ENCODE data around the gene OR11A1. TPM values are rescaled to one million over a fixed set of nuclear protein-coding genes. Genes with fewer than 3 reads are reported as not detected.

The OR11A1 gene, protein sequence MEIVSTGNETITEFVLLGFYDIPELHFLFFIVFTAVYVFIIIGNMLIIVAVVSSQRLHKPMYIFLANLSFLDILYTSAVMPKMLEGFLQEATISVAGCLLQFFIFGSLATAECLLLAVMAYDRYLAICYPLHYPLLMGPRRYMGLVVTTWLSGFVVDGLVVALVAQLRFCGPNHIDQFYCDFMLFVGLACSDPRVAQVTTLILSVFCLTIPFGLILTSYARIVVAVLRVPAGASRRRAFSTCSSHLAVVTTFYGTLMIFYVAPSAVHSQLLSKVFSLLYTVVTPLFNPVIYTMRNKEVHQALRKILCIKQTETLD
- polyA plus RNA-seq (2013, experiment 1 of 2), result not detected
- polyA plus RNA-seq (2013, experiment 2 of 2), result not detected

DNA sequence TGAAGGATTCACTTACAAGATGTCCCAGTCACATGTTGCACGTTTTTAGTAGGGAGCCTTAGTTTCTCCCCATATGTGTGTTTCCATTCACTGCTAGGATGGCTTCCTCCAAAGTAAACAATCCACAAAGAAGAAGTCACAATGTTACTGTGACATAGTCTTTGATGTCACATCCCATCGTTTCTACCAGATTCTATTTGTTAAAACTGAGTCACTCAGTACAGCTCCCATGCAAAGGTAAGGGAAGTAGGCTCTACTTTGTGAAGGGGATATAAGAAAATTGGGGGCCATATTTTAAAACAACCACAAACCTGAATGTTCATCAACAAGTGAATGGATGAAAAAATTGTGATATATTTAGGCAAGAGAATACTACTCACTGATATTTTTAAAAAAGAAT, at the start of gene OR11A1, which contains the start of gene OR2H1:
TSS of gene OR11A1 (minus strand) at position 101 of the 400 bp plus-strand sequence. CDS start 29,430 bp downstream, outside the sequence.
TSS of gene OR2H1 (plus strand) at position 185 of the 400 bp plus-strand sequence. CDS start 4,615 bp downstream, outside the sequence.
- Histone ChIP-seq H3K4me3 (ENCODE audit: extremely low read depth, insufficient read depth, low read length, poor library complexity, severe bottlenecking) (no peak within 1 kb of the TSS), H3K36me3 (ENCODE audit: control insufficient read depth, insufficient read depth, low read length) (no peaks in the 10 kb centered on the region), H3K4me1 (ENCODE audit: control insufficient read depth, insufficient read depth, low read length, poor library complexity, severe bottlenecking) (no peaks in the 10 kb centered on the region), H3K27ac (ENCODE audit: low read depth, low read length, severe bottlenecking) (no peak within 1 kb of the TSS), H3K9me3 (ENCODE audit: control insufficient read depth, low read length) (no peaks in the 10 kb centered on the region)
- WGBS, 2 experiments (ENCODE audit: insufficient coverage in 2 of 2), result 86% methylated on average over 1 of the region's 2 CpGs

DNA sequence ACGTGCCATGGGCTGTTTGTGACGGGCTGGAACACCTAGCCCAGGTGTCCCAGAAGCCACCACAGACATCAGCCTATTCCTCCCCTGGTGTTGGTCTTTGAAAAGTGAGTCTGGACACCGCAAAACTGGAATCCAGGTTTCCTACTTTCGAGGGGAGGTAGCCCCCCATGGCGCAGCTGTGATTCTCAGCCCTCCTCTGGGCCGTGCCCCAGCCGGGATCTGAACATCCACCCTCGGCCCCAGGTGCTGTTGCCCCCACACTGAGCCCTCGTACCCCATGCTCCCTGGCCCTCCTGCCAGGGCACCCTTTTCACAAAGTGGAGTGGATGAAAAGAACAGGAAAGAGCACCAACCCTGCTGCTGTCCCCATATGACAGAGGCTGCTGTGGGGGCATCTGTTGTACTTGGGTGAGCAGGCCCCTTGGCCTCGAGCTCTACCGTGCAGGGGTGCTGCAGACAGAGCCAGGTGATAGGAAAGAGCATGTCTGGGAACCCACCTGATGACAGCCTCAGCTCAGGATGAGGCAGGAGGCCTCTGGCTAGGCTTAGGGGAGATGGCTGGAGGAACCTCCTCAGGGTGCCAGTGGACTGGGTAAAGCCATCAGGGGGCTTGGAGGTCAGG, 49.7 kb upstream of the OR11A1 start:
- 74 to 90% methylated on average over 7 to 11 of the region's 11 CpGs for WGBS, 2 experiments (ENCODE audit: insufficient coverage in 2 of 2)
- no peaks in the 10 kb centered on the region for H3K9me3 ChIP-seq (ENCODE audit: control insufficient read depth, low read length)
- H3K4me1 ChIP-seq (ENCODE audit: control insufficient read depth, insufficient read depth, low read length, poor library complexity, severe bottlenecking), result no peaks in the 10 kb centered on the region
- no peak overlapping the region for H3K4me3 ChIP-seq (ENCODE audit: extremely low read depth, insufficient read depth, low read length, poor library complexity, severe bottlenecking)
- no peaks in the 10 kb centered on the region for H3K36me3 ChIP-seq (ENCODE audit: control insufficient read depth, insufficient read depth, low read length)
- H3K27ac ChIP-seq (ENCODE audit: low read depth, low read length, severe bottlenecking), result no peak overlapping the region

DNA sequence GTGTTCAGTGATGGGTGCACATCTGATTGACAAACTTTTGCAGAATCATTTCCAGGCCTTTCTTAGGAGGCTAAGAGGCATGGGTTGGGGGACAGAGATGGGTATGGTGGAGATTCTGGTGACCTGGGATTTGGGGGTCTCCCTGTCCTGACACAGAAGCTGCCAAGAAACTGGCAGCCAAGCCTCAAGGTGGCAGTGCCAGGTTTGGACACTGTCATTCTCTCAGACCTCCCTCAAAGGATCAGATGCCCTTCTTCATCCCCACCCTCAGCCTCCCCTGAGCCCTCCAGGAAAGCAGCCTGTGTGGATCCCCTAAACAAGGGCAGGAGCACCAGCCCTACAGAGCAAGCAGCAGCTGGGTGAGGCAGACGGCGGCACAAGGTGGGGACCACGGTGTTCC, 48.9 kb upstream of the OR11A1 start:
- H3K36me3 ChIP-seq (ENCODE audit: control insufficient read depth, insufficient read depth, low read length), result no peaks in the 10 kb centered on the region

DNA sequence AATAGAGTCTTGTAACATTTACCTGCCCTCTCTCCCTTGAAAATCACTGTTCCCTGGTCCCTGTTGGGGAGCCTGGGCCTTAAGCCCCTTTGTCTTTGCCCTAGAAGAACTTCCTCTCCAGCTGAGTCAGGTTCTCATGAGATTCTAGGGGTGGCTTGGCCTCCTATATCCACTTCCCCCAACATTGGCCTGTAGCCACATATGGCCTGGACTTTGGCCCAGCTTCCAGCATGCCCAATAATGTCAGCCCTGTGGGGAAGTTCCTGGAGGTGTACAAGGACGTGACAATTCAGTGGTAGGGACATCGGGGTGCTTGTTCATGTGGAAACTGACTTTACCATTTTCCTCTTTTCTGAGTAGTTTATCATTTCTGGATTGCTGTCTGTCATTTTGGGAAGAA, 48.1 kb upstream of the OR11A1 start:
- Histone ChIP-seq H3K4me3 (ENCODE audit: extremely low read depth, insufficient read depth, low read length, poor library complexity, severe bottlenecking) (no peak overlapping the region), H3K4me1 (ENCODE audit: control insufficient read depth, insufficient read depth, low read length, poor library complexity, severe bottlenecking) (no peaks in the 10 kb centered on the region), H3K27ac (ENCODE audit: low read depth, low read length, severe bottlenecking) (no peak overlapping the region), H3K36me3 (ENCODE audit: control insufficient read depth, insufficient read depth, low read length) (no peaks in the 10 kb centered on the region), H3K9me3 (ENCODE audit: control insufficient read depth, low read length) (no peaks in the 10 kb centered on the region)
- WGBS, 2 experiments (ENCODE audit: insufficient coverage in 2 of 2), result 88% methylated on average over 2 of the region's 2 CpGs; no CpG with 5 or more reads in 1 of the 2 experiments

More for the DNA sequence above, 48.9 kb upstream of the OR11A1 start:
- Histone ChIP-seq H3K27ac (ENCODE audit: low read depth, low read length, severe bottlenecking) (no peak overlapping the region), H3K9me3 (ENCODE audit: control insufficient read depth, low read length) (no peaks in the 10 kb centered on the region), H3K4me3 (ENCODE audit: extremely low read depth, insufficient read depth, low read length, poor library complexity, severe bottlenecking) (no peak overlapping the region), H3K4me1 (ENCODE audit: control insufficient read depth, insufficient read depth, low read length, poor library complexity, severe bottlenecking) (no peaks in the 10 kb centered on the region)
- 92 to 96% methylated on average over 3 of the region's 3 CpGs for WGBS, 2 experiments (ENCODE audit: insufficient coverage in 2 of 2)

DNA sequence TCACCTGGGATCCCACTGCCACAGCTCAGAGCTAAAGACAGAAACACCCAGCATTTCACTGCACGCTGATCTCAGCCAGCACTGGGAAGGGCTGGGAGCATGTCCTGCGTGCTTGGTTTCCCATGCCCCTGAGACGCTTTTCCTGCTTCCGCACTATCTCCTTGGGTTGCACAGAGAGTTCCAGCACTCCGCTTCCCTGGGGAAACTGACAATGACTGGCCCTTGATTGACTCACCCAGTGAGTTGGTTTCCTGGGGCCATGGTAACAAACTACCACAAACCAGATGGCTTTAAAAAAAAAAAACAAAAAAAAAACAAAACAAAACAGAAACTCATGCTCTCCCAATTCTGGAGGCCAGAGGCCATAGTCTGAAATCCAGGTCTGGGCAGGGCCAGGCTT, 45.7 kb upstream of the OR11A1 start:
- Histone ChIP-seq H3K4me1 (ENCODE audit: control insufficient read depth, insufficient read depth, low read length, poor library complexity, severe bottlenecking) (no peaks in the 10 kb centered on the region), H3K4me3 (ENCODE audit: extremely low read depth, insufficient read depth, low read length, poor library complexity, severe bottlenecking) (no peak overlapping the region), H3K27ac (ENCODE audit: low read depth, low read length, severe bottlenecking) (no peak overlapping the region), H3K9me3 (ENCODE audit: control insufficient read depth, low read length) (no peaks in the 10 kb centered on the region), H3K36me3 (ENCODE audit: control insufficient read depth, insufficient read depth, low read length) (no peaks in the 10 kb centered on the region)
- 92 to 94% methylated on average over 5 of the region's 5 CpGs for WGBS, 2 experiments (ENCODE audit: insufficient coverage in 2 of 2)

DNA sequence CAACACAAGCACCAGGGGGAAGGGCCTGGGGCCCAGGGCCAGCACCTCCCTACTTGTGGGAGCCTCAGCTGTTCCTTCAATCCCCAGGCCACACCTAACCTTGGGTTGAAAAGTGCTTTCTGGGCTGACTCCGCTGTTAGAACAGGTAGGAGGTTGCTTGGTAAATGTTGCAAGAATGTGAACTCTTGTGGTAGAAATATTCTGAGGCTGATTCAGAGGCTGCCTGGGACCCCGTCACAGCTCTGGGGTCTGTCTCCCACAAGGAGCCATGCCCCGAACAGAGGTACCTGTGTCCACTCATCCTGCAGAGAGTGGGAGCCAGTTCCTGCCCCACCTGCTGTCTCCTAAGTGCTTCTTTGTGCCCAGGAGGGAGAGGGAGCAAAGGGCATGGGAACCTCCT, 45.3 kb upstream of the OR11A1 start:
- 92% methylated on average over 2 to 3 of the region's 3 CpGs for WGBS, 2 experiments (ENCODE audit: insufficient coverage in 2 of 2)
- Histone ChIP-seq H3K27ac (ENCODE audit: low read depth, low read length, severe bottlenecking) (no peak overlapping the region), H3K4me3 (ENCODE audit: extremely low read depth, insufficient read depth, low read length, poor library complexity, severe bottlenecking) (no peak overlapping the region), H3K4me1 (ENCODE audit: control insufficient read depth, insufficient read depth, low read length, poor library complexity, severe bottlenecking) (no peaks in the 10 kb centered on the region), H3K36me3 (ENCODE audit: control insufficient read depth, insufficient read depth, low read length) (no peaks in the 10 kb centered on the region), H3K9me3 (ENCODE audit: control insufficient read depth, low read length) (no peaks in the 10 kb centered on the region)

DNA sequence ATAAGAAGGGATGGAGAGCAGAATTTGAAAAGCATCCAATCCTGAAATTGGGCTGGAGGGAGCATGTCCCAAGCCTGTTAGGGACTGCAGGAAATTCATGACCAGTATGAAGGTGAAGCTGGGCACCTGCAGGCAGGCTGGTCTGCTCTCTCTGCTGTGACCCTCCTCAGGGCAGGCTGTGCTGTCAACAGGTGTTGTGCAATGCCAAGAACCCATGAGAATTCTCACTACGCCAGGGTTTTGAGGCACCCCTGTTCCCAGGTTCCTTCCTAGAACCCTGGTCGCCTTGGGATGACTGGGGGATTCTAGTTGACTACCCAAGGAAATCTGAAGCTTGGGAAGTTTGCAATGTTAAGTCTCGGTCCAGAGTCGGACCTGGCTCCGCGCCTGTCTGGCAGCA, 44.2 kb upstream of the OR11A1 start:
- WGBS, 2 experiments (ENCODE audit: insufficient coverage in 2 of 2), result 89 to 96% methylated on average over 6 of the region's 6 CpGs
- H3K4me1 ChIP-seq (ENCODE audit: control insufficient read depth, insufficient read depth, low read length, poor library complexity, severe bottlenecking), result no peaks in the 10 kb centered on the region
- H3K4me3 ChIP-seq (ENCODE audit: extremely low read depth, insufficient read depth, low read length, poor library complexity, severe bottlenecking), result no peak overlapping the region
- H3K36me3 ChIP-seq (ENCODE audit: control insufficient read depth, insufficient read depth, low read length), result no peaks in the 10 kb centered on the region
- H3K27ac ChIP-seq (ENCODE audit: low read depth, low read length, severe bottlenecking), result no peak overlapping the region
- H3K9me3 ChIP-seq (ENCODE audit: control insufficient read depth, low read length), result no peaks in the 10 kb centered on the region

DNA sequence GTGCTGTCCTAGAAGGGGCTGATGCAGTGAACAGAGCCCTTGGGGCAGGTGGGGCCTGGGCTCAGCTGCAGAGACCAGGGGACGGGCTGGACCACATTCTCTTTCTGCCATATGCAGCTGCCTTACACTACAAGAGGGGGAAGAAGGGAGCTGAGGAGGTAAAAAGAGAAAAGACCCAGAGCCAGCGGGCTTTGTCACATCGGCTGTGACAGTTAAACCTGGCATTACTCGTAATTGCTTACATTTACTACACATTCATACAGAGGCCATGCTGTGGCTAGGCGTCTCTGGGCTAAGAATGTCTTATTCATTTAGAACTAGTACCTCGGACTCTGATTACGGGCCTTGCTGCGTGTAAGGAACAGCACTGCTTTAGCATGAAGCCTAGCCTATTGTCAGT, 43.7 kb upstream of the OR11A1 start:
- H3K4me1 ChIP-seq (ENCODE audit: control insufficient read depth, insufficient read depth, low read length, poor library complexity, severe bottlenecking), result no peaks in the 10 kb centered on the region
- no peak overlapping the region for H3K4me3 ChIP-seq (ENCODE audit: extremely low read depth, insufficient read depth, low read length, poor library complexity, severe bottlenecking)
- H3K36me3 ChIP-seq (ENCODE audit: control insufficient read depth, insufficient read depth, low read length), result no peaks in the 10 kb centered on the region
- WGBS, 2 experiments (ENCODE audit: insufficient coverage in 2 of 2), result 84 to 88% methylated on average over 4 to 5 of the region's 8 CpGs
- H3K27ac ChIP-seq (ENCODE audit: low read depth, low read length, severe bottlenecking), result no peak overlapping the region
- H3K9me3 ChIP-seq (ENCODE audit: control insufficient read depth, low read length), result no peaks in the 10 kb centered on the region

DNA sequence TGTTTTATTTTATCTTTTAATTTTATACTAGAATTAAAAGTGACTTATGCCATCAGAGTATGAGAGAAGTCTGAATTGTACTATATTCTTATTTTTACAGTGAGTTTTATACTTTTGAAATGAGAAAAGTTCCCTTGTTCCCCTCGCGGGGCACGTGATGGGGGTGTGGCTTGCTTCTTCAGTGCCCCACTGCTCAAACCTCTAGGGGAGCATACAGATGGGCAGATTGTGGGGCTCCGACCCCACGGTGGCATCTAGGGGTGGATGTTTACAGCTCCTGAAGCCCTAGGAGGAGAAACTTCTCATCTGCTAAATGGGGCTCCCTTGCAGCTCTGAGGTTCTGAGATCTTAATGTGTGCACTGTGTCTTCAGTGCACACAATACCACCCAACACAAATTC, 42.8 kb upstream of the OR11A1 start:
- Histone ChIP-seq H3K27ac (ENCODE audit: low read depth, low read length, severe bottlenecking) (no peak overlapping the region), H3K9me3 (ENCODE audit: control insufficient read depth, low read length) (no peaks in the 10 kb centered on the region), H3K36me3 (ENCODE audit: control insufficient read depth, insufficient read depth, low read length) (no peaks in the 10 kb centered on the region), H3K4me1 (ENCODE audit: control insufficient read depth, insufficient read depth, low read length, poor library complexity, severe bottlenecking) (no peaks in the 10 kb centered on the region), H3K4me3 (ENCODE audit: extremely low read depth, insufficient read depth, low read length, poor library complexity, severe bottlenecking) (no peak overlapping the region)
- WGBS, 2 experiments (ENCODE audit: insufficient coverage in 2 of 2), result 87 to 100% methylated on average over 1 to 3 of the region's 5 CpGs

DNA sequence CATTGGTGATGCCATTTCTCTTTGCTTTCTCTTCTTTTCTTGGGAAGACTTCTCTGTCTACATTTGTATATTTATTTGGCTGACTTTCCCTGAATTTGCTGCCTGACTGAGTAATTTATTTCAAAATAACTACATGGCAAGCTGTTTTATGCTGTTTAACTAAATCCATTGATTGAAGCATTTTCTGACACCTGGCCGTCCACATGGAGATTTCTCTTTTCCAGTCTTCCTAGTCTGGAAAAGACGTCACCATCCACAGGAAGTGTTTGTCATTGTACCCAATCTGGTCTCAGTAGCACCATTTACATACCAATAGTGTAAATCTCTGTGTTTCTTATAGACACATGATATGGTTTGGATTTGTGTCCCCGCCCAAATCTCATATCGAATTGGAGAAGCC, 40.1 kb upstream of the OR11A1 start:
- Histone ChIP-seq H3K4me3 (ENCODE audit: extremely low read depth, insufficient read depth, low read length, poor library complexity, severe bottlenecking) (no peak overlapping the region), H3K4me1 (ENCODE audit: control insufficient read depth, insufficient read depth, low read length, poor library complexity, severe bottlenecking) (no peaks in the 10 kb centered on the region), H3K27ac (ENCODE audit: low read depth, low read length, severe bottlenecking) (no peak overlapping the region), H3K9me3 (ENCODE audit: control insufficient read depth, low read length) (no peaks in the 10 kb centered on the region), H3K36me3 (ENCODE audit: control insufficient read depth, insufficient read depth, low read length) (no peaks in the 10 kb centered on the region)
- WGBS, 2 experiments (ENCODE audit: insufficient coverage in 2 of 2), result 100% methylated on average over 2 of the region's 4 CpGs; no CpG with 5 or more reads in 1 of the 2 experiments

DNA sequence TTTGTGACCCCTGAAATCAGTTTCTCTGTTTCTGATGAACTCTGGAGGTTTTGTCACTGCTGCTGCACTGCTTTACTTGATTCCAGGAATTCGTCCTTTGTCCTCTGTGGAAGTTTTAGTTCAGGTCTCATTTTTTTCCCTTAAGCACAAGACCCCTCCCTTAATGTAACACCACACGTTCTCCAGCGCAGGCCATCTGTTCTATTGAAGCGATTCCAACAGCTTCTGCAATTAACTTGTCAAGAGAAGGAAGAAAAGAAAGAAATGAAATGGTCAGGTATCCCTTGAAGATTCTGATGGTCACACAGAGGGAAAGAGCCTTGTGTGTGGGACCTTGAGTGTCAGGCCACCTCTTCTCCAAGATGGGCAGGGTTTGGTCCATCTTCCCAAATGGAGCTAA, 38.7 kb upstream of the OR11A1 start:
- no peaks in the 10 kb centered on the region for H3K36me3 ChIP-seq (ENCODE audit: control insufficient read depth, insufficient read depth, low read length)
- H3K4me3 ChIP-seq (ENCODE audit: extremely low read depth, insufficient read depth, low read length, poor library complexity, severe bottlenecking), result no peak overlapping the region
- no peaks in the 10 kb centered on the region for H3K9me3 ChIP-seq (ENCODE audit: control insufficient read depth, low read length)
- H3K4me1 ChIP-seq (ENCODE audit: control insufficient read depth, insufficient read depth, low read length, poor library complexity, severe bottlenecking), result no peaks in the 10 kb centered on the region
- no CpG with 5 or more reads among the region's 4 CpGs for WGBS, 2 experiments (ENCODE audit: insufficient coverage in 2 of 2)
- H3K27ac ChIP-seq (ENCODE audit: low read depth, low read length, severe bottlenecking), result no peak overlapping the region
